ENCODE measurements around the gene EPHB1.
"Not testable (repeated sequence)": the region's sequence is repeated elsewhere in the genome, so short reads cannot be mapped to it uniquely, and the experiment has no call there.

Gene EPHB1

GRCh38 chr3:135017003-135017893, 222.2 kb downstream of the EPHB1 start:
- H3K4me1 Mint-ChIP-seq = no peaks in the 10 kb centered on the region
- ATAC-seq = no peak
- H3K27ac Mint-ChIP-seq = no peak overlapping the region
- no peaks in the 10 kb centered on the region for H3K9me3 Mint-ChIP-seq
- no peaks in the 10 kb centered on the region for H3K27me3 Mint-ChIP-seq
- no peak for DNase-seq
- H3K36me3 Mint-ChIP-seq (ENCODE audit: low read depth) = no peaks in the 10 kb centered on the region
- no peak overlapping the region for H3K4me3 Mint-ChIP-seq

DNA sequence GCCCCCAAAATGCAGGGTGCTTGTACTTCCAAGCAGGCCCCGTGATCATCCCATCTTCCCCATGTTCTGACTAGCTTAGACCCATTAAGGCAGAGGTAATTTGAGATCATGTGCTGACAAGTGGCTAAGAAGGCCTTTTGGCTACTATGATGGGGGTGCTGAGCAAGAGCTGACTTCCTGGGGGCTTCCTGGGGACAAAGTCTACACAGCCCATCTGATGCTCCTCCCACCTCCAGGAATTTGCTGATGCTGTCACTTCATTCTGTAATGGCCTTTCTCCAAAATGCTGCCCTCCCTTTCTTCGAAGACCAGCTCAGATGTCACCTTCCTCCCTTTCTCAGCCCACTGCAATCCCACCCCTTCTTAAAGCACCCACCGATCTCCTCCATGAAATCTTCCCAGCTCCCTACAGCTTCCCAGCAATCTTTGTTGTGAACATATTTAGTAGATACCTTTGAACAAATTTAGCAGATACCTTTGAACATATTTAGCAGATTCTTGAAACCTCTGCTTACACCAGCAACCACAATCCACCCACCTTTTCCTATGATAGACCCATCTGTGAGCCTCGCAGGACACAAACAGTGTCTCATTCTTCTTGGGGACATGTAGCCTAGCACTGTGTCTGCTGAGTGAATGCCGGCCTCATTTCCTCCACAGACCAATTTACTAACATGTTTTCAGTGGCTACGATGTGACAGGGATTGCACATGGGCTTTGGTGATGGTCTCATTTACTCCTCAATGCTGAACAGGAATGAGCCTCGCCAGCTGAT, 223.3 kb downstream of the EPHB1 start:
- no peak for DNase-seq
- H3K27me3 Mint-ChIP-seq = no peaks in the 10 kb centered on the region
- ATAC-seq = no peak
- no peaks in the 10 kb centered on the region for H3K36me3 Mint-ChIP-seq (ENCODE audit: low read depth)
- H3K27ac Mint-ChIP-seq = no peak overlapping the region
- H3K4me1 Mint-ChIP-seq = no peaks in the 10 kb centered on the region
- no peaks in the 10 kb centered on the region for H3K9me3 Mint-ChIP-seq
- no peak overlapping the region for H3K4me3 Mint-ChIP-seq

DNA sequence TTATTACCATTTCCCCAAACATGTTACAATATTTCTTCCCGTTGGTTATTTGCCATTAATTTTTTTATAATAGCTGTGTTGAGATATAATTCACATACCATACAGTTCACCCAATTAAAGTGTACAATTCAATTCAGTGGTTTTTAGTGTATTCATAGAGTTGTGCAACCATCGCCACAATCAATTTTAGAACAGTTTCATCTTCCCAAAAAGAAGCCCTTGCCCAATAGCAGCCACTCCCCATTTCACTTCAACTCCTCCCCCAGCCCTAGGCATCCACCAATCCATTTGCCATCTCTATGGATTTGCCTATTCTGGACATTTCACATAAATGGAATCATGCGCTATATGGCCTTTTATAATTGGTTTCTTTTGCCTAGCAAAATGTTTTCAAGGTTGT, 225.1 kb downstream of the EPHB1 start:
- H3K27ac Mint-ChIP-seq = no peak overlapping the region
- no peaks in the 10 kb centered on the region for H3K27me3 Mint-ChIP-seq
- H3K4me1 Mint-ChIP-seq = no peaks in the 10 kb centered on the region
- ATAC-seq = no peak
- no peaks in the 10 kb centered on the region for H3K9me3 Mint-ChIP-seq
- H3K36me3 Mint-ChIP-seq (ENCODE audit: low read depth) = no peaks in the 10 kb centered on the region
- no peak for DNase-seq
- H3K4me3 Mint-ChIP-seq = no peak overlapping the region

DNA sequence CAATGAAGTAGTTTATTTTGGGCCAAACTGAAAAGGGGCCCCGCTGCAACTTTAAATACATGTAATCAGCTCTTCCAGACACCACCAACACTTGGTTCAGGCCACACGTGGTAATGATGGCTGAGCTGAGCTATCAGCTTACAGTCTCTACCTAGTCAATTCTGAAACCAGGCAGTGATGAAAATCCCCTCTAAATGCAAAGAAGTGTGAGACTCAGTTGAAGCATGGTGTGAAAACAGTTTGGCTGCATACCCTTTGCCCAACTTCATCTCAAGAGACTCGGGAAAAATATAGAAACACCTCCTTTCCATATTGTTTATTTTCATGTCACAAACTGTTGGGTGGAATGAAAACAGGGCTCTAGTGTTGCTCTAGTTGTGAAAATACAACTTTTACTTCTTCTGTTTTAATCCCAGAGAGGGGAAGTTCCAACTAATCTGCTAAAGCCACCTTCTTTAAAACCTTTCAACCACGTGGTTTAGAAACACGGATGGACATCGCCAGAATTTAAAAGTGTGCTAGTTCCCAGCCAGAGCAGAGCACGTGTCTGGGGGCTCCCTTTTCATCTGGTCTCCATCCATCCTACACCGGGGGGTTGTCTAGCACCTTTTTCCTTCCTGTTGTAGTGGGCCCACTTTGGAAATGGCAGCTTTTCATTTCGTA, 229.1 kb downstream of the EPHB1 start:
- Mint-ChIP-seq H3K27me3 (no peaks in the 10 kb centered on the region), H3K9me3 (no peaks in the 10 kb centered on the region)
- no peak for ATAC-seq

GRCh38 chr3:135030768-135031615, 235.9 kb downstream of the EPHB1 start:
- not testable (repeated sequence) for H3K4me3 Mint-ChIP-seq; H3K36me3 Mint-ChIP-seq (ENCODE audit: low read depth); ATAC-seq; H3K4me1 Mint-ChIP-seq; H3K9me3 Mint-ChIP-seq; H3K27ac Mint-ChIP-seq; DNase-seq
- H3K27me3 Mint-ChIP-seq = peaks cover 11% of the 10 kb centered on the region

More for the DNA sequence above, 229.1 kb downstream of the EPHB1 start:
- Mint-ChIP-seq H3K36me3 (ENCODE audit: low read depth) (no peaks in the 10 kb centered on the region), H3K4me3 (no peak overlapping the region), H3K27ac (no peak overlapping the region), H3K4me1 (no peaks in the 10 kb centered on the region)
- DNase-seq = no peak

DNA sequence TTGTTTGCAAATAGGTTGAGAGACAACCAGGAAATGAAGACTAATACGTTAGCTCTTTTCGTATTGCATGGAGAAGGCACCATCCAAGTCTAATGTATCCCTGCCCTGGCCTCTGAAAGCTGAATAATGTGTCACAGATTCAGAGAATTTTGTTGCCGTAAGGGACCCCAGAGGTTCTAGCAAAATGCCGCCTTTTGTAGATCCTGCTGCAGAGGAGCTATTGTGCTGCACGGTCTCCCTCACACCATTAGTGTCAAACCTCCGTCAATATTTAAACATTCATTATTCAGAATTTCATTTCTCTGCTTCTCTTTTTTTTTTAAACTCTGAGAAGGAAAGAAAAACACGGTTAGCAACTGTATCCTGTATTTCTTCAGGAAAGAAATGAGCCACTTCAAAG, 238.7 kb downstream of the EPHB1 start:
- Mint-ChIP-seq H3K27ac (no peak overlapping the region), H3K27me3 (peaks cover 11% of the 10 kb centered on the region), H3K36me3 (ENCODE audit: low read depth) (peaks cover 2% of the 10 kb centered on the region), H3K4me3 (no peak overlapping the region), H3K9me3 (no peaks in the 10 kb centered on the region), H3K4me1 (no peaks in the 10 kb centered on the region)
- DNase-seq (no peak), ATAC-seq (no peak)

GRCh38 chr3:135034291-135034768, 239.3 kb downstream of the EPHB1 start:
- Mint-ChIP-seq H3K4me1 (no peaks in the 10 kb centered on the region), H3K36me3 (ENCODE audit: low read depth) (peaks cover 2% of the 10 kb centered on the region), H3K4me3 (no peak overlapping the region), H3K27me3 (peaks cover 11% of the 10 kb centered on the region), H3K27ac (no peak overlapping the region), H3K9me3 (no peaks in the 10 kb centered on the region)
- no peak for DNase-seq
- ATAC-seq = no peak

DNA sequence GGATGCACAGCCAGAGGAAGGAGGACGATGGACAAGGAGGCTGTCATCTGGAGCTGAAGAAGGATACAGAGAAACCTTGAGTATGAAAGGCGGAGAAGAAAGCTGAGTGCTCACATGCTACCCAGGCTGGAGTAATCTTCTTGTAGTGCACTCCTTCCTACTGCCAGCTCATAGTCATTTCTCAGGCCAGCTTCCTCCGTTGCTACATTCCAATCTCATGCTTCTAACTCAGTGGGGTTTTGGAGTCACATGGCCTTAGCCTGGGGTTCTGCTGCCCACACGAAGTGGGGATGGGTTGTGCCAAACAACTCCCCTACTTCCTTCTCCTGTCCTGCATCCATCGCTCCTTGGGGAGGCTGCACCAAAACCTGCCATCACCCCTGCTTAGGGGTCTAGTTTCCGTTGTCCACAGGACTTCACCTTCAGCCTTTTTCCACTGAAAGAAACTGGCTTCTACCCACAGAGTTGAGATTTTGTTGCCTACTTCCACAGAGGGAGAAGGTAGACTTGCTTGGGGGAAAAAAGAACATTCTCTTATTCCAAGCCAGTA, 239.9 kb downstream of the EPHB1 start:
- no peaks in the 10 kb centered on the region for H3K4me1 Mint-ChIP-seq
- ATAC-seq (no peak), DNase-seq (no peak)
- peaks cover 2% of the 10 kb centered on the region for H3K36me3 Mint-ChIP-seq (ENCODE audit: low read depth)
- peaks cover 11% of the 10 kb centered on the region for H3K27me3 Mint-ChIP-seq
- H3K4me3 Mint-ChIP-seq = no peak overlapping the region
- H3K27ac Mint-ChIP-seq = no peak overlapping the region
- H3K9me3 Mint-ChIP-seq = no peaks in the 10 kb centered on the region

DNA sequence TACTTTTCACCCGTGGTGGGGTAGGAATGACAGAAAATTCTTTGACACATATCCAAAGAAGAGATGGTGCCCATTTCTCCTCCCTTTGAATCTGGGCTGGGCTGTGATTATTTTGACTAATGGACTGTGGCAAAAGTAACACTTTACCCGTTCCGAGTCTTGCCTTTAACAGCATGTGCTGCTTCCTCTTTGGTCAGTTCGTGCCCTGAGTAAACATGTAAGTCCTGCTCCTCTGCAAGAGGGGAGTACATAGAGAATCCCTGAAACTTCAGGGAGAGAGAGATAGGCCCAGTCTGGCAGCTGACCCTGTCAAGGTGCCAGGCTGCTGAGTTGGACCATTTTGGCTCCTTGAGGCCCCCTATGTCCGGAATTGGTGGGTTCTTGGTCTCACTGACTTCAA, 243.1 kb downstream of the EPHB1 start:
- no peak overlapping the region for H3K27ac Mint-ChIP-seq
- H3K27me3 Mint-ChIP-seq = no peaks in the 10 kb centered on the region
- no peak overlapping the region for H3K4me3 Mint-ChIP-seq
- DNase-seq = no peak
- H3K4me1 Mint-ChIP-seq = no peaks in the 10 kb centered on the region
- ATAC-seq = no peak
- no peaks in the 10 kb centered on the region for H3K36me3 Mint-ChIP-seq (ENCODE audit: low read depth)
- H3K9me3 Mint-ChIP-seq = no peaks in the 10 kb centered on the region

DNA sequence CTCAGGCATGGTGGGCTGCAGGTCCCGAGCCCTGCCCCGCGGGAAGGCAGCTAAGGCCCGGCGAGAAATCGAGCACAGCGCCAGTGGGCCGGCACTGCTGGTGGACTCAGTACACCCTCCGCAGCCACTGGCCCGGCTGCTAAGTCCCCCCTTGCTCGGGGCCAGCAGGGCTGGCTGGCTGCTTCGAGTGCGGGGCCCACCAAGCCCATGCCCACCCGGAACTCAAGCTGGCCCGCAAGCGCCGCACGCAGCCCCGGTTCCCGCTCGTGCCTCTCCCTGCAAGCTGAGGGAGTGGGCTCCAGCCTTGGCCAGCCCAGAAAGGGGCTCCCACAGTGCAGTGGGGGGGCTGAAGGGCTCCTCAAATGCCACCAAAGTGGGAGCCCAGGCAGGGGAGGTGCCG, 244.5 kb downstream of the EPHB1 start:
- DNase-seq, H3K27ac Mint-ChIP-seq: not testable (repeated sequence)

DNA sequence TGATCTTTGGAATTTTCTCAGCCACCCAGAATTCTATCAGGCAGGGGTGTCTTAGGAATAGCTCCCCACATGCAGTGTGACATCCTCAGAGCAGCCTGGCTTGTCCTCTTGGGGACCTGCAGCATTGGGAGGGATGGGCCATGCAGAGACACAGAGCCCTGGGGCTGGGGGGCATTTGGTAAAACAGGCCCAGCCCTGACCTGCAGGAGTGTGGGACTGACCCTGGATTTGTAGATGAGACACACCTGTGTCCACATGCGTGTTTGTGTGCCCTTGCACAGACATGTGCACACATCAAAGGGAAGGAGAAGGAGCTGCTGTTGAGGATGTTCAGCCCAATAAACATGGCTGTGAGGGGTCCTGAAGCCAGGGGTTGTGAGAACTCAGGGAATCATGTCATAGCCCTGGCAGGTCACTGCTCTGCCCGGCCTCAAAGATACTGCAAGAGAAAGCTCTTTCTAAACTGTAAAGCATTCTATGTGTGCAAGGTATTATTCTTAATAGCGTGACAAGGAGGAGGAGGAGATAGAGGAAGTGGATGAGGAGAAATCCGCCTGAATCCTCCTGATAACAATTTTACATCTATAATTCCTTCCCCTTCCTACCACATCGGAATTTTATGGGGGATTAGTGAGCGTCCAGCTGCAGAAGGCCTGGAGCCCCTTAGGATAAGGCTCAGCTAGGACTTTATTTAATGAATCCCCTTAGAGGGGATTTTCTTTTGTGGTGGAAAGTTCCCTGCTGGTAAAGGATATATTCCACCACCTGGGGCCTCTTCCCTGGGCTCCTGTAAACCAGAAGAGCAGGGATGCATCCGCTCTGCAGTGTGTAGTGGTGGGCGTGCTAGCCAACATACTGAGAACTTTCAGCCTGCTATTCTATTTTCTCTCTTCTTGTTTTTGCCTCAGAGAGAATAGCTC, 245.5 kb downstream of the EPHB1 start:
- Mint-ChIP-seq H3K36me3 (ENCODE audit: low read depth) (no peaks in the 10 kb centered on the region), H3K27me3 (no peaks in the 10 kb centered on the region), H3K4me3 (no peak overlapping the region), H3K9me3 (no peaks in the 10 kb centered on the region), H3K27ac (no peak overlapping the region), H3K4me1 (no peaks in the 10 kb centered on the region)
- ATAC-seq (no peak), DNase-seq (no peak)

More for the DNA sequence above, 244.5 kb downstream of the EPHB1 start:
- not testable (repeated sequence) for H3K9me3 Mint-ChIP-seq; H3K27me3 Mint-ChIP-seq; H3K4me3 Mint-ChIP-seq; H3K36me3 Mint-ChIP-seq (ENCODE audit: low read depth); H3K4me1 Mint-ChIP-seq; ATAC-seq

DNA sequence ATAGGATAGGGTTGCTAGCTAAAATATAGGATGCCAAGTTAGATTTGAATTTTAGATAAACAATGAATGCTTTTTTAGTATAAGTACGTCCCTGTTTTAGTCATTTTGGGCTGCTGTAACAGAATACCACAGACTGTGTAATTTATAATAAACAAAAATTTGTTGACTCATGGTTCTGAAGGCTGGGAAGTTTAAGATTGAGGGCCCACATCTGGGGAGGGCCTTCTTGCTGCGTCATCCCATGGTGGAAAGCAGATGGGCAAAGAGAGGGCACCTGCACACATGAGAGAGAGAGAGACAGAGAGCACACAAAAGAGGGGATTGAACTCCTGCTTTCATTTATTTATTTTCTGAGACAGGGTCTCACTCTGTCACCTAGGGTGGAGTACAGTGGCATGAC, 246.5 kb downstream of the EPHB1 start:
- H3K27me3 Mint-ChIP-seq = no peaks in the 10 kb centered on the region
- ATAC-seq = no peak
- no peaks in the 10 kb centered on the region for H3K36me3 Mint-ChIP-seq (ENCODE audit: low read depth)
- H3K4me1 Mint-ChIP-seq = no peaks in the 10 kb centered on the region
- H3K4me3 Mint-ChIP-seq = no peak overlapping the region
- no peak for DNase-seq
- H3K27ac Mint-ChIP-seq = no peak overlapping the region
- no peaks in the 10 kb centered on the region for H3K9me3 Mint-ChIP-seq

DNA sequence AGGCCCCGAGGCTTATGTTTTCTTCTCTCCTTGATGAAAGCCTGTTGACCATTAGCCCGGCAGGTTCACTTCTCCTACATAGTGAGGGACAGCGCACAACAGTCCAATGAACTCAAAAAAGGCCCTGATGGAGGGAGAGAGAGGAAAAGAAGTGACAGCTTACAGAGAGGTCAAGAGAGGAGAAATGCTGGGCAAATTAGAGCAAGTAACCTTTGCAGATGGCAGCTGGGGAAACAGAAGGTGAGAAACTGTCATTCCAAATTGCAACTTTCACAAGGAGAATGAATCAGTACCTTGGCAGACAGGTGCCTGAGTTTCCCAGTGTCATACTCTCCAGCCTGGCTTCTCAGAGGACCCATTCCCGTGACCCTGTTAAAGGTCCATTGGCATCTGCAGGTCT, 252.0 kb downstream of the EPHB1 start:
- no peak for DNase-seq
- H3K4me3 Mint-ChIP-seq = no peak overlapping the region
- ATAC-seq = no peak
- H3K36me3 Mint-ChIP-seq (ENCODE audit: low read depth) = no peaks in the 10 kb centered on the region
- no peak overlapping the region for H3K27ac Mint-ChIP-seq
- no peaks in the 10 kb centered on the region for H3K4me1 Mint-ChIP-seq
- H3K27me3 Mint-ChIP-seq = no peaks in the 10 kb centered on the region
- no peaks in the 10 kb centered on the region for H3K9me3 Mint-ChIP-seq

Data from activated naive CD8-positive, alpha-beta T cell treated with anti-CD3 and anti-CD28 coated beads, Interleukin-2, amount 50 U/mL, for 24 hours (primary cell).